Measurements from ENCODE around the gene RHO.

The RHO gene

GRCh38 chr3:129519449-129519848 lies 9.0 kb upstream of the RHO start:
- H2AFZ ChIP-seq (ENCODE audit: low read depth, low read length): no peak overlapping the region
- no peak overlapping the region for H3K4me2 ChIP-seq (ENCODE audit: insufficient read depth, low read length)
- no peaks in the 10 kb centered on the region for H3K4me1 ChIP-seq (ENCODE audit: insufficient read depth, low read length)
- no peaks in the 10 kb centered on the region for H4K20me1 ChIP-seq (ENCODE audit: insufficient read depth, low read length)
- no peaks in the 10 kb centered on the region for H3K27me3 ChIP-seq (ENCODE audit: insufficient read depth, low read length, poor library complexity)
- ATAC-seq (ENCODE audit: insufficient read depth, low read depth) (no peak), DNase-seq (no peak)
- H3K4me3 ChIP-seq (ENCODE audit: low read depth in 1 of 2, low read length in 2 of 2): no peak overlapping the region
- H3K9ac ChIP-seq (ENCODE audit: low read depth, low read length): no peak overlapping the region
- TF ChIP-seq CTCF (IDR thresholded peaks at IDR 0.05; ENCODE audit: borderline replicate concordance, extremely low read depth, low read length, poor library complexity, severe bottlenecking) (no peak), EZH2 (IDR thresholded peaks at IDR 0.05; ENCODE audit: borderline replicate concordance, low read depth, low read length, severe bottlenecking) (no peak)
- H3K36me3 ChIP-seq (ENCODE audit: insufficient read depth, low read length): peaks cover 25% of the 10 kb centered on the region
- H3K27ac ChIP-seq (ENCODE audit: low read length): no peak overlapping the region
- no peaks in the 10 kb centered on the region for H3K9me3 ChIP-seq (ENCODE audit: insufficient read depth, low read length, severe bottlenecking)
- no peaks in the 10 kb centered on the region for H3K79me2 ChIP-seq (ENCODE audit: insufficient read depth, low read length)

GRCh38 chr3:129519896-129520715 lies 8.3 kb upstream of the RHO start:
- ATAC-seq (ENCODE audit: insufficient read depth, low read depth): no peak
- no peaks in the 10 kb centered on the region for H3K4me1 ChIP-seq (ENCODE audit: insufficient read depth, low read length)
- no peak overlapping the region for H3K9ac ChIP-seq (ENCODE audit: low read depth, low read length)
- H3K27ac ChIP-seq (ENCODE audit: low read length): no peak overlapping the region
- H3K27me3 ChIP-seq (ENCODE audit: insufficient read depth, low read length, poor library complexity): no peaks in the 10 kb centered on the region
- H2AFZ ChIP-seq (ENCODE audit: low read depth, low read length): no peak overlapping the region
- no peak overlapping the region for H3K4me3 ChIP-seq (ENCODE audit: low read depth in 1 of 2, low read length in 2 of 2)
- H3K36me3 ChIP-seq (ENCODE audit: insufficient read depth, low read length): peaks cover 25% of the 10 kb centered on the region
- H3K9me3 ChIP-seq (ENCODE audit: insufficient read depth, low read length, severe bottlenecking): no peaks in the 10 kb centered on the region
- H3K79me2 ChIP-seq (ENCODE audit: insufficient read depth, low read length): no peaks in the 10 kb centered on the region
- no peak for TF ChIP-seq EZH2 (IDR thresholded peaks at IDR 0.05; ENCODE audit: borderline replicate concordance, low read depth, low read length, severe bottlenecking)
- TF ChIP-seq CTCF (IDR thresholded peaks at IDR 0.05; ENCODE audit: borderline replicate concordance, extremely low read depth, low read length, poor library complexity, severe bottlenecking): no peak
- H3K4me2 ChIP-seq (ENCODE audit: insufficient read depth, low read length): no peak overlapping the region
- no peak for DNase-seq
- H4K20me1 ChIP-seq (ENCODE audit: insufficient read depth, low read length): no peaks in the 10 kb centered on the region

GRCh38 chr3:129520960-129521359 lies 7.5 kb upstream of the RHO start:
- Histone ChIP-seq H4K20me1 (ENCODE audit: insufficient read depth, low read length) (no peaks in the 10 kb centered on the region), H3K27ac (ENCODE audit: low read length) (no peak overlapping the region), H3K27me3 (ENCODE audit: insufficient read depth, low read length, poor library complexity) (no peaks in the 10 kb centered on the region), H3K9me3 (ENCODE audit: insufficient read depth, low read length, severe bottlenecking) (no peaks in the 10 kb centered on the region), H3K36me3 (ENCODE audit: insufficient read depth, low read length) (peaks cover 19% of the 10 kb centered on the region), H3K79me2 (ENCODE audit: insufficient read depth, low read length) (no peaks in the 10 kb centered on the region), H2AFZ (ENCODE audit: low read depth, low read length) (no peak overlapping the region), H3K4me1 (ENCODE audit: insufficient read depth, low read length) (no peaks in the 10 kb centered on the region), H3K9ac (ENCODE audit: low read depth, low read length) (no peak overlapping the region), H3K4me3 (ENCODE audit: low read depth in 1 of 2, low read length in 2 of 2) (no peak overlapping the region), H3K4me2 (ENCODE audit: insufficient read depth, low read length) (no peak overlapping the region)
- TF ChIP-seq CTCF (IDR thresholded peaks at IDR 0.05; ENCODE audit: borderline replicate concordance, extremely low read depth, low read length, poor library complexity, severe bottlenecking) (no peak), EZH2 (IDR thresholded peaks at IDR 0.05; ENCODE audit: borderline replicate concordance, low read depth, low read length, severe bottlenecking) (no peak)
- ATAC-seq (ENCODE audit: insufficient read depth, low read depth) (no peak), DNase-seq (no peak)
